Vagina (tissue), 2 donors: ENCODE results near the gene UACA.

Experiments used
- POLR2A ChIP-seq, 2 donors: fragments of 450-650 bp; IDR thresholded peaks; one replicate each; pipeline ENCODE4 v1.6.1; 2017; ENCODE audit warnings: antibody characterized with exemption in 2 of 2, mild to moderate bottlenecking in 2 of 2, moderate library complexity in 2 of 2
- TF ChIP-seq, protein P1 (sequence below), 3 experiments: fragments of 450-650 bp in 2 of 3; fragments of 200-600 bp in 1 of 3; sonication (generic) in 1 of 3; IDR thresholded peaks; one replicate each; pipeline ENCODE4 v1.5.1; 2017 to 2019; ENCODE audit warnings: antibody characterized with exemption in 3 of 3, mild to moderate bottlenecking in 2 of 3, moderate library complexity in 2 of 3

DNA sequence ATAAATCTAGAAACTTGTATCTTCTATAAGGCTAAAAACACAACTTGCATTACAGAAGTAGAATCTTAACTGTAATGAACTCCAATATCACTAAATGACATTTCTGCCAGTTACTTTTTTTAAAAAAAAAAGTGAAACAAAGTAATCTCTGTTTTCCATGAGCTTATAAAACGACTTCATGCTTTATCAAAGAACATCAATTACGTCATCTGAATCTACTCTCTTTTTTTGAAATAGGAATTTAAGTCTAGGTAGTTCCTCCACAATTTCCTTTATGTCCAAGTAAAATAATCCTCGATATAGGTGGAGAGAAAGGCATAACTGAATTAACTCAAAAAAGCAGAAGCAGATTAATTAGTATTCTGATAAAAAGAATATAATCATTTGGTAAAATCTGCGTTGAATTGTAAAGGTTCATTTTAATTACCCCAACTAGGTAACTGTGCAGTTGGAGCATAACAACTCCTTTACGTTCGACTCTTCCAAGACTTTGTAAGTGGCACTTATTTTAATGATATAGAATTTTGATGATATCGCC is 1.4 kb downstream of the UACA start:
- TF ChIP-seq POLR2A (IDR thresholded peaks at IDR 0.05), result no peak
- TF ChIP-seq, protein P1, sequence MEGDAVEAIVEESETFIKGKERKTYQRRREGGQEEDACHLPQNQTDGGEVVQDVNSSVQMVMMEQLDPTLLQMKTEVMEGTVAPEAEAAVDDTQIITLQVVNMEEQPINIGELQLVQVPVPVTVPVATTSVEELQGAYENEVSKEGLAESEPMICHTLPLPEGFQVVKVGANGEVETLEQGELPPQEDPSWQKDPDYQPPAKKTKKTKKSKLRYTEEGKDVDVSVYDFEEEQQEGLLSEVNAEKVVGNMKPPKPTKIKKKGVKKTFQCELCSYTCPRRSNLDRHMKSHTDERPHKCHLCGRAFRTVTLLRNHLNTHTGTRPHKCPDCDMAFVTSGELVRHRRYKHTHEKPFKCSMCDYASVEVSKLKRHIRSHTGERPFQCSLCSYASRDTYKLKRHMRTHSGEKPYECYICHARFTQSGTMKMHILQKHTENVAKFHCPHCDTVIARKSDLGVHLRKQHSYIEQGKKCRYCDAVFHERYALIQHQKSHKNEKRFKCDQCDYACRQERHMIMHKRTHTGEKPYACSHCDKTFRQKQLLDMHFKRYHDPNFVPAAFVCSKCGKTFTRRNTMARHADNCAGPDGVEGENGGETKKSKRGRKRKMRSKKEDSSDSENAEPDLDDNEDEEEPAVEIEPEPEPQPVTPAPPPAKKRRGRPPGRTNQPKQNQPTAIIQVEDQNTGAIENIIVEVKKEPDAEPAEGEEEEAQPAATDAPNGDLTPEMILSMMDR (IDR thresholded peaks at IDR 0.05), result no peak
